ENCODE data around the gene UNC80. TPM values are rescaled to one million over a fixed set of nuclear protein-coding genes. Genes with fewer than 3 reads are reported as not detected.

Gene UNC80
- total RNA-seq, 1 experiment from 2014 or later, result 1.8 TPM

GRCh38 chr2:209970271-209970670 lies 198.6 kb downstream of the UNC80 start:
- DNase-seq (ENCODE audit: low spot score), result no peak
- ChIA-PET POLR2A (ENCODE audit: low non-redundant PET) (no interaction called here), CTCF (no interaction called here)
- TF ChIP-seq CTCF (conservative IDR thresholded peaks at IDR 0.05; ENCODE audit: low read depth, low read length), result no peak
- TF ChIP-seq EZH2 (IDR thresholded peaks at IDR 0.05; ENCODE audit: borderline replicate concordance, low read depth, low read length, poor library complexity, severe bottlenecking), result no peak
- H3K36me3 ChIP-seq (ENCODE audit: insufficient read depth, low read length, poor library complexity, severe bottlenecking), result no peaks in the 10 kb centered on the region
- intact Hi-C loops (cut with micrococcal nuclease; ENCODE audit: unreplicated experiment), result loop anchor here (10.0 kb wide), 1 partner anchor 425 kb away; no protein-coding TSS in a partner anchor
- H3K4me3 ChIP-seq (ENCODE audit: low read depth, low read length, poor library complexity, severe bottlenecking), result no peak overlapping the region
- no peaks in the 10 kb centered on the region for H3K4me1 ChIP-seq (ENCODE audit: insufficient read depth, low read length, poor library complexity, severe bottlenecking)
- H3K9me3 ChIP-seq (ENCODE audit: low read depth, low read length, poor library complexity, severe bottlenecking), result no peaks in the 10 kb centered on the region
- no TSS peak for BruUV-seq (replicated peaks)
- no peak overlapping the region for H3K27ac ChIP-seq (ENCODE audit: low read depth, low read length, poor library complexity, severe bottlenecking)
- no peaks in the 10 kb centered on the region for H3K27me3 ChIP-seq (replicated peaks; ENCODE audit: insufficient read depth, low read depth, low read length, poor library complexity)

GRCh38 chr2:209970711-209971110 lies 199.1 kb downstream of the UNC80 start:
- ChIA-PET POLR2A (ENCODE audit: low non-redundant PET) (no interaction called here), CTCF (no interaction called here)
- intact Hi-C loops (cut with micrococcal nuclease; ENCODE audit: unreplicated experiment), result loop anchor here (10.0 kb wide), 1 partner anchor 424 kb away; no protein-coding TSS in a partner anchor
- no peak overlapping the region for H3K27ac ChIP-seq (ENCODE audit: low read depth, low read length, poor library complexity, severe bottlenecking)
- H3K9me3 ChIP-seq (ENCODE audit: low read depth, low read length, poor library complexity, severe bottlenecking), result no peaks in the 10 kb centered on the region
- no peaks in the 10 kb centered on the region for H3K4me1 ChIP-seq (ENCODE audit: insufficient read depth, low read length, poor library complexity, severe bottlenecking)
- no peak for TF ChIP-seq CTCF (conservative IDR thresholded peaks at IDR 0.05; ENCODE audit: low read depth, low read length)
- no peak for TF ChIP-seq EZH2 (IDR thresholded peaks at IDR 0.05; ENCODE audit: borderline replicate concordance, low read depth, low read length, poor library complexity, severe bottlenecking)
- no peaks in the 10 kb centered on the region for H3K36me3 ChIP-seq (ENCODE audit: insufficient read depth, low read length, poor library complexity, severe bottlenecking)
- BruUV-seq (replicated peaks), result no TSS peak
- H3K4me3 ChIP-seq (ENCODE audit: low read depth, low read length, poor library complexity, severe bottlenecking), result no peak overlapping the region
- DNase-seq (ENCODE audit: low spot score), result no peak
- H3K27me3 ChIP-seq (replicated peaks; ENCODE audit: insufficient read depth, low read depth, low read length, poor library complexity), result no peaks in the 10 kb centered on the region

- ChIA-PET POLR2A (ENCODE audit: low non-redundant PET) (no interaction called here), CTCF (no interaction called here)
- DNase-seq (ENCODE audit: low spot score), result no peak
- intact Hi-C loops (cut with micrococcal nuclease; ENCODE audit: unreplicated experiment), result loop anchor here (10.0 kb wide), 1 partner anchor 421 kb away; no protein-coding TSS in a partner anchor
- Histone ChIP-seq H3K9me3 (ENCODE audit: low read depth, low read length, poor library complexity, severe bottlenecking) (no peaks in the 10 kb centered on the region), H3K4me3 (ENCODE audit: low read depth, low read length, poor library complexity, severe bottlenecking) (no peak overlapping the region), H3K36me3 (ENCODE audit: insufficient read depth, low read length, poor library complexity, severe bottlenecking) (no peaks in the 10 kb centered on the region), H3K27ac (ENCODE audit: low read depth, low read length, poor library complexity, severe bottlenecking) (no peak overlapping the region), H3K4me1 (ENCODE audit: insufficient read depth, low read length, poor library complexity, severe bottlenecking) (no peaks in the 10 kb centered on the region), H3K27me3 (replicated peaks; ENCODE audit: insufficient read depth, low read depth, low read length, poor library complexity) (no peaks in the 10 kb centered on the region)
- TF ChIP-seq CTCF (conservative IDR thresholded peaks at IDR 0.05; ENCODE audit: low read depth, low read length) (no peak), EZH2 (IDR thresholded peaks at IDR 0.05; ENCODE audit: borderline replicate concordance, low read depth, low read length, poor library complexity, severe bottlenecking) (no peak)
- BruUV-seq (replicated peaks), result no TSS peak
Observed at GRCh38 chr2:209973328-209973727, 201.7 kb downstream of the UNC80 start.
